Measurements from ENCODE around the gene SFT2D2.
"Not testable (repeated sequence)": the region's sequence is repeated elsewhere in the genome, so short reads cannot be mapped to it uniquely, and the experiment has no call there.

Gene SFT2D2

GRCh38 chr1:168225476-168226190 lies at the start of gene SFT2D2:
Gene SFT2D2, plus strand, starts transcription at chr1:168226004. Its CDS starts 76 bp downstream, at chr1:168226080.
- peak in 52 of 56 donors; percentile 18 to 89 (median 62) for DNase-seq

GRCh38 chr1:168178227-168178637 lies 47.6 kb upstream of the SFT2D2 start:
- no peak for DNase-seq

GRCh38 chr1:168178638-168179437 lies 47.0 kb upstream of the SFT2D2 start, which contains the start of gene TIPRL:
Gene TIPRL, plus strand, starts transcription at chr1:168178962. Its CDS starts 116 bp downstream, at chr1:168179078.
- DNase-seq: peak; percentile 65 to 98 (median 91)

GRCh38 chr1:168179438-168180147 lies 46.2 kb upstream of the SFT2D2 start:
- peak in 13 of 56 donors; percentile 7 to 42 (median 23) for DNase-seq

GRCh38 chr1:168180148-168180524 lies 45.7 kb upstream of the SFT2D2 start:
- DNase-seq: peak in 1 of 56 donors; percentile 12

DNA sequence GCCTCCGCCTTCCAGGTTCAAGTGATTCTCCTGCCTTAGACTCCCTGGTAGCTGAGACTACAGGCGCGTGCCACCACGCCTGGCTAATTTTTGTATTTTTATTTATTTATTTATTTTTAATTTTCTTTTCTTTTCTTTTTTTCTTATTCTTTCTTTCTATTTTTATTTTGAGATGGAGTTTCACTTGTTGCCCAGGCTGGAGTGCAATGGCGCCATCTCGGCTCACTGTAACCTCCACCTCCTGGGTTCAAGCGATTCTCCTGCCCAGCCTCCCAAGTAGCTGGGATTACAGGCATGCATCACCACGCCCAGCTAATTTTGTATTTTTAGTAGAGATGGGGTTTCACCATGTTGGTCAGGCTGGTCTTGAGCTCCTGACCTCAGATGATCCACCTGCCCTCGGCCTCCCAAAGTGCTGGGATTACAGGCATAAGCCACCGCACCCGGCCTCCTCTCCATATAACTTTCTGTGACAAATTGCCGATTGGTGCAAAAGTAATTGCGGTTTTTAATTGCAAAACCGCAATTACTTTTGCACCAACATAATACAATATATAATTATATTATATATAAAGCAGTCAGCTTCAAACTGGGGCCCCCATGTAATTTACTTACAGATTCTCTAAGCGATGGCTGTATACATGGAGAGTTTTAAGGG lies 44.6 kb upstream of the SFT2D2 start:
- not testable (repeated sequence) for DNase-seq

GRCh38 chr1:168187177-168187576 lies 38.6 kb upstream of the SFT2D2 start:
- DNase-seq: no peak

- no peak for DNase-seq
Observed at GRCh38 chr1:168190403-168190802, 35.4 kb upstream of the SFT2D2 start.

DNA sequence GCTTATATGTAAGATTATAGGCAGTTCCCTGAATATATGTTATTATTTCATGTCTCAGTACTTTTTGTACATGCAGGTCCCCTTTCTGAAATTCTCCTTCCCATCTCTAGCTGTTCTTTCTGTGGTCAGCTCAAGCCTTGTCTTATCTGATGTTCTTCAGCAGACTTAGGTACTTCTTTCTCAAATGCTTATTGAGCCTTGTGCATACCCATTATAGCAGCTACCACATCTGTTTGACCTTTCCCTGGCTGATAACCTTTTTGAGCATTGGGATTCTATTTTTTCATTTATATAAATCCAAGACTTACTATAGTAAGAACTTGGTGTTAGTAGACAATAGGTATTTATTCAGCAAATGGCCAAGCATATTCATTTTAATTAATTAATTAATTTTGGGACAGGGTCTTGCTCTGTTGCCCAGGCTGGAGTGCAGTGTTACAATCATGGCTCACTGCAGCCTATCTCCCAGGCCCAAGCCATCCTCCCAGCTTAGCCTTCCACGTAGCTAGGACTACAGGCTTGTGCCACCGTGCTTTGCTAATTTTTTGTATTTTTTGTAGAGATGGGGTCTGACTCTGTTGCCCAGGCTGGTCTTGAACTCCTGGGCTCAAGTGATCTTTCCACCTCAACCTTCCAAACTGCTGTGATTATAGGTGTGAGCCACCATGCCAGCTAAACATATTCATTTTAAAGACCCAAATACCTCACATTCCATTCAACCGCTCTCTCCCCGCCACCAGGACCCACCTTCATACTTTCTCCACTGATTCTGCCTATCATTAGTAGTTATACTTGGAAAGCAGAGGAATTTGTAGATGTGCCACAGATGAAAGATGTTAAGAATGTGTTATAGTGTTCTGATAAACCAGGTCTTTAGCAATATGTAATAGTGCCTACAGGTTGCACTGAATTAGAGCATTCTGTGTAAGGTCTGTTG lies 30.3 kb upstream of the SFT2D2 start:
- no peak for DNase-seq

DNA sequence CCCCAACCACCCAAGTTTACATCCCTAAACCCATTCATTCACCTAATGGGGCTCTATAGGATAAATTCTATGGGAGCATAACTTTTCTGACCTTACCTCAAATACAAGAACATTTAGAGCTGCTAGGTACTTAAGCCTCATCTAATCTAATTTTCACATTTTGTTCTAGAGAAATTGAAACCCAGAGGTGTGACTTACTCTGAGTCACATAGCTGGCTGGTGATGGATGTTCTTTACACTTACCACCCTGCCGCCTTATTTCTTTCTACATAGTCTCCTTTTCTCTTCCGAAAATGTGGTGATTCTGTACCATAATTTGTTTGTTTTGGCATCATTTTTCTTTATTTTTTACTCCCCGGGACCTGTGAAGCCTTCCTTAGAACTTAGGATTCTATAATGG lies 26.7 kb upstream of the SFT2D2 start:
- DNase-seq: no peak

DNA sequence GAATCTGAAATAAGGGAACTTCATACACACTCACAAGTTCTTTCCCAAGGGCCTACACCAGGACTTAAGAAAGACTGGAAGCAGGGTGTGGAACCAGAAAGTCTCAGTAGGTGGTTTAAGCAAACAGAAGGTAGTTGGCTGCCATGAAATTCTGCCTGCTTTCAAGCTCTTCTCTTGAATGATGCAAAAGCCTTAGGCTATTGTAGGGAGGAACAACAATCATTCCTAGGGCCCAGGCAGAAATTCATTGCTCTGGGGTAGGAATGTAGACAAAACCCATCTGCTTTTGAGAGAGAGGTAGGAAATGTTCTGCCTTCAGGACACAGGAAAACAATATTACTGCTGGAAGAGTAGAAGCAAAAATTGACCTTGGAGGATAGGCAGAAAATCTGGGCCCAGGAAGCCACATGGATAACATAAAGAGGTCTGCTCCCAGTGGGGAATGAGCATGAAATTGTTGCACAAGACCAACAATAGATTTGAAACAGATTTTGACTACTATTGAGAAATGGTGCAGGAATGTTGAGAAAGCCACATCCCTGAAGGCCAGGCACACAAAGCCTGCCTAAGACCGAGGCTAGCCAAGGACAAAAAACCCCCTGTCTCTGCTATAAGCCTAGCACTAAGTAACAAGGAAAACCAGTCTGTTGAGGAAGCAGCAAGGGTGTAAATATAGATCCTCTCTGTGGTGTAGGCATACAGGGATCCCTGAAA lies 22.7 kb upstream of the SFT2D2 start:
- no peak for DNase-seq

GRCh38 chr1:168206111-168206510 lies 19.7 kb upstream of the SFT2D2 start:
- no peak for DNase-seq

DNA sequence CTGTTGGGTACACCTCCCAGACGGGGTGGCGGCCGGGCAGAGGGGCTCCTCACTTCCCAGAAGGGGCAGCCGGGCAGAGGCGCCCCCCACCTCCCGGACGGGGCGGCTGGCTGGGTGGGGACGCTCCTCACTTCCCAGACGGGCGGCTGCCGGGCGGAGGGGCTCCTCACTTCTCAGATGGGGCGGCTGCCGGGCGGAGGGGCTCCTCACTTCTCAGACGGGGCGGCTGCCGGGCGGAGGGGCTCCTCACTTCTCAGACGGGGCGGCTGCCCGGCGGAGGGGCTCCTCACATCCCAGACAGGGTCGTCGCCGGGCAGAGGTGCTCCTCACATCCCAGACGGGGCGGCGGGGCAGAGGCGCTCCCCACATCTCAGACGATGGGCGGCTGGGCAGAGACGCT lies 18.1 kb upstream of the SFT2D2 start:
- DNase-seq: not testable (repeated sequence)

DNA sequence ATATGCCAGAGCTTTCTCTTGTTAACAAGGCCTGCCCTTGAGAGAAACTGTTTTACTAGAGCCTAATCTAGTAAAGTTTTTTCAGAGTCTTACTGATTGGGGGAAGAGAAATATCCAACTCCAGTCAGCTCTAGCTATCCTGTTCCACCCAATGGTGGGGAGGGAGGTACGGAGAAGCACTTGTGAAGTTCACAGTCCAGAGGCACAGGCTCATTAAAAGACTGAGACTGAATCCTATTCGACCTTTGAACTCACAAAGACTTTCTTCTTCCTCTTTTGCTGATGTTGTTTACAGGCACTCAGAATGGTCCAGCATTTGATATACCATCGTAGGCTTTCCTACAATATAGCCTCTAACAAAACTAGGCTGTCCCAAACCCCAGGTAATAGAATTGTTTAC lies 15.5 kb upstream of the SFT2D2 start:
- no peak for DNase-seq

DNA sequence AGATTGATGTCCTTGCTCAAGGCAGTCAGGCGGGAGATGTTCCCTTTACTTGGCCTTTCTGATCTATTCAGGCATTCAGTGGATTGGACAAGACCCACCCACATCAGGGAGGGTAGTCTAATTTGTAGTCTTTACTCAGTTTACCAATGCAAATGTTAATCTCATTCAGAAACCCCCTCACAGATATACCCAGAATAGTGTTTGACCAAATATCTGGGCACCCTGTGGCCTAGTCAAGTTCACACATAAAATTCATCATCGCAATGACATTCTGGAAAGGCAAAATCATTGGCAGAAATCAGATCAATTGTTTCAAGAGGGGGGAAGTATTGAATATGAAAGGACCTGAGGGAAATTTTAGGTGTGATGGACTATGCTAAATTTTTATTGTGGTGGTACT lies 12.5 kb upstream of the SFT2D2 start:
- DNase-seq: no peak

DNA sequence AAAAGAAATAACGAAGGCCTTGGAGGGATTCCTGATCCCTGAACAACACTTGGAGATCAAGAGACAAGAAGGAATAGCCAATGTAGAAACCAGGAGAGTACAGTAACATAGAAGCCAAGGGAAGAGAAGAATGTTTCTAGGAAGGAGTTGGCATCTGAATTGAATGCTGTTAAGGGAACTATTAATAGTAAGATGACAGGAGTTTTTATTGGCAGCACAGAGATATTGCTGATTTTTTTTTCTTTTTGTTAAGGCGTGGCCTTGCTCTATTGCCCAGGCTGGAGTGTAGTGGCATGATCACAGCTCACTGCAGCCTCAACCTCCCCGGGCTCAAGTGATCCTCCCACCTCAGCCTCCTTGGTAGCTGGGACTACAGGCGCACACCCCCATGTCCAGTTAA lies 9.6 kb upstream of the SFT2D2 start:
- DNase-seq: no peak

GRCh38 chr1:168217664-168218063 lies 8.1 kb upstream of the SFT2D2 start:
- DNase-seq: no peak

- DNase-seq: no peak
Observed at GRCh38 chr1:168218658-168219057, 7.1 kb upstream of the SFT2D2 start.

DNA sequence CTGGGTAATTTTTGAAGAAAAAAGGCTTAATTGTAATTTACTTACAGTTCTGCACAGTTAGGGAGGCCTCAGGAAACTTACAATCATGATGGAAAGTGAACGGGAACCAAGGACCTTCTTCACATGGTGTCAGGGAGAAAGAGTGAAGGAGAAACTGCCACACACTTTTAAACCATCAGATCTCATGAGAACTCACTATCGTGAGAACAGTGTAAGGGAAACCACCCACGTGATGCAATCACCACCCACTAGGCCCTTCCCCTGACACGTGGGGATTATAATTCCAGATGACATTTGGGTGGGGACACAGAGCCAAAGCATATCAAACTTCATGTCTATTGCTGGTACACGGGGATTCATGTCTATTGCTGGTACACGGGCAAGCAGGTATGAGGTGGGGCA lies 5.3 kb upstream of the SFT2D2 start:
- no peak for DNase-seq

- DNase-seq: no peak
Observed at GRCh38 chr1:168221275-168221674, 4.5 kb upstream of the SFT2D2 start.
